HG03457 (cell line): ENCODE data around the gene G6PC2.
"Not testable (repeated sequence)": the region's sequence is repeated elsewhere in the genome, so short reads cannot be mapped to it uniquely, and the experiment has no call there.

ENCODE experiments used
- ATAC-seq: cut with Tn5 transposase; IDR thresholded peaks from one replicate; pipeline ENCODE4 v1.9.1; 2021; ENCODE audit warnings: moderate number of reproducible peaks; ENCODE audit not compliant: unreplicated experiment

Gene G6PC2

GRCh38 chr2:168901003-168901402 is at the start of gene G6PC2:
Gene G6PC2, plus strand, starts transcription at chr2:168901291. Its CDS starts 41 bp downstream, at chr2:168901332.
- no peak for ATAC-seq

GRCh38 chr2:168851674-168852320 is 49.3 kb upstream of the G6PC2 start:
- no peak for ATAC-seq

DNA sequence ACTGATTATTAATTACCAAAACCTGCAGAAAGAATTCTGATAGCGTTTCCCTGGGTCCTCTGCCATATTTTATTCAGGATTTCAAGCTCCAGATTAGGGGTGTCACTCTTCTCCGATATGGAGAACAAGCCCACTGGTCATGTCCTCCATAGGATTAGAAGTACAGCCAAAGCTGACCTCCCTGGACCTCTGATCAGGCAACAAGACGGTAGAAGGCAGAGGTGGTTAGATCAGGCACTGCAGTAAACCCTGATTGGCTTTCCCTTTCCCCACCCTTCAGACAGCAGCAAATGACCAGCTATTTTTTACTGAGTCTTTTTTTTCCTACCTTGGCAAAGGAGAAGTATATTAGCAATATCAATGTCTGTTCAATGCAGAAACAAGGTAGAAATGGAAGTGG is 48.6 kb upstream of the G6PC2 start:
- no peak for ATAC-seq

GRCh38 chr2:168853471-168853870 is 47.6 kb upstream of the G6PC2 start:
- no peak for ATAC-seq

DNA sequence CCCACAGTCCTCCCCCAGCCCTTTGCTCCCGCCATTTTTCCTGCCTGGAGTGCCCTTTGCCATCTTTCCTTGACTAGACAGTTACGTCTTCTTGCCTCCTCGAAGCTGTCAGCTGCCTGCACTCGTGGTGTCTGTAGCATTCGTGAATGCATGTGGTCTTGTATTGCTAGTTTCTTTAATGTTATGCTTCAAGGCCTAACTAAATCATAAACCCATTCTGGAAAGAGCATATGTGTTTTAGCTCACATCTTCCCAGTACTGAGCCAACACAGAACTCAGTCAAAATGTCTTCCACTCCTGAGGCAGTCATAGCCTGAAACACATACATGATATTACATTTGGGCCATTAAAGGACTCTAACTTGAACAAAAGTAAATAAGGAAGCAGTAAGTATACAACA is 46.4 kb upstream of the G6PC2 start:
- no peak for ATAC-seq

DNA sequence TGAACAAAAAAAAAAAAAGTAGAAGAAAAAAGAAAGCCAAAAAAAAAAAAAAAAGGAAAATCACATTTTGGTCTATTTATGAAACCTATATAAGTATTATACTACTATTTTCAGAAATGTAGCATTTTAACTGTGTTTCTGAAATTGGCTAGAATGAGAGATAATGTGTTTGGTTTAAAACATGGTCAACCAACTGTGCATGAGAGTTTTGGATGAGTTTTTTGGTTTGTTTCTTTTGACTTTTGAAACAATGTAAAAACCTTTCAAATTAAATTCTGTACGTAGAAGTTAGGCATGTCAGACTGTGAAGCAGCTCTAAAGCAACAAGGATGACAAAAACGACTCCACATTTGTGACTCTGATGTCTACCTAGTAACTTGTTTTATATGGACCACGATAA is 45.5 kb upstream of the G6PC2 start:
- ATAC-seq: no peak

DNA sequence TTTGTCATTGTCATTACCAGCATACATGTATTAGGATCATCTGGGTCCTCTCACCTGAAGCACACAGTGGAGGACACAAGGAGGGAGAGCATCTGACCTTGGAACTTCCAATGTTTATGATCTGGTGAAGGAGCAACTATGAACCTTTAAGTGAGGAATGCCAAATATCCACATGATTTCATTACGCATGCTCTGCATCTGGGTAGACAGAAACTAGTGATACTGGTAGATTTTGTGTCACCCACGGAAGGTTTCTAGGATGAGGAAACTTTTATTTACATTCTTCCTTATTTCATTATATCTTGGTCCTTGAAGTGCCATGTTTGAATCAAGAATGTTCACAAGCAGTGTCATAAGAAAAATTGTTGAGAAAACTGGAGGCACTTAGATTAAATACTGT is 42.9 kb upstream of the G6PC2 start:
- no peak for ATAC-seq

DNA sequence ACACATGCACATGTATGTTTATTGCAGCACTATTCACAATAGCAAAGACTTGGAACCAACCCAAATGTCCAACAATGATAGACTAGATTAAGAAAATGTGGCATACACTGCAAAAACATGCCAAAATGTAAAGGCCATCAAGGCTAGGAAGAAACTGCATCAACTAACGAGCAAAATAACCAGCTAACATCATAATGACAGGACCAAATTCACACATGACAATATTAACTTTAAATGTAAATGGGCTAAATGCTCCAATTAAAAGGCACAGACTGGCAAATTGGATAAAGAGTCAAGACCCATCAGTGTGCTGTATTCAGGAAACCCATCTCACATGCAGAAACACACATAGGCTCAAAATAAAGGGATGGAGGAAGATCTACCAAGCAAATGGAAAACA is 33.9 kb upstream of the G6PC2 start:
- not testable (repeated sequence) for ATAC-seq

- ATAC-seq: not testable (repeated sequence)
Measured at GRCh38 chr2:168870369-168870768, 30.7 kb upstream of the G6PC2 start.

- ATAC-seq: not testable (repeated sequence)
Measured at GRCh38 chr2:168870824-168871223, 30.3 kb upstream of the G6PC2 start.

GRCh38 chr2:168874368-168875054 is 26.6 kb upstream of the G6PC2 start:
- ATAC-seq: no peak

- ATAC-seq: not testable (repeated sequence)
Measured at GRCh38 chr2:168882163-168882562, 18.9 kb upstream of the G6PC2 start.

GRCh38 chr2:168884975-168885374 is 16.1 kb upstream of the G6PC2 start:
- no peak for ATAC-seq

- peak; percentile 0 for ATAC-seq
Measured at GRCh38 chr2:168889635-168890005, 11.5 kb upstream of the G6PC2 start.

- peak; percentile 99 for ATAC-seq
Measured at GRCh38 chr2:168890006-168890782, 10.9 kb upstream of the G6PC2 start, which contains the start of gene SPC25. Gene SPC25, minus strand, starts transcription at chr2:168890430. Its CDS starts 911 bp downstream, at chr2:168889519.

DNA sequence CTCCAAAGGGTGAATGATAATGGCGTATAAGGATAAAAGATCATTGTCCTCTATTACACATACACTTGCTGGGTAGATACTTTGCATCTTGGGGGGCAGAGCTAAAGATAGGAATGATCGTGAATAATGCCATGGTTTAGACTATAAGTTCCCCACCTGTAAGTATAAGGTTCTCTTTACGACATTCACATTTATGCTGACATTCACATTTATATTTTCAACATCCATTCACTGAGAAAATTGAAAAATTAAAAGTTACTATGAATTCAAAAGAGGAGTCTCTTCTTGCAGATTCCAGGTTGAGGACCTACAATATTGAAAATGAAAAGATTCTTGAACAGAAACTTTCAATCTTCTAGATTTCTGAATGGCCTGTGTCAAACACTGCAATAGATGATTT is 8.8 kb upstream of the G6PC2 start:
- no peak for ATAC-seq

- no peak for ATAC-seq
Measured at GRCh38 chr2:168894101-168894500, 7.0 kb upstream of the G6PC2 start.

GRCh38 chr2:168894720-168895119 is 6.4 kb upstream of the G6PC2 start:
- no peak for ATAC-seq

GRCh38 chr2:168895771-168896170 is 5.3 kb upstream of the G6PC2 start:
- no peak for ATAC-seq

DNA sequence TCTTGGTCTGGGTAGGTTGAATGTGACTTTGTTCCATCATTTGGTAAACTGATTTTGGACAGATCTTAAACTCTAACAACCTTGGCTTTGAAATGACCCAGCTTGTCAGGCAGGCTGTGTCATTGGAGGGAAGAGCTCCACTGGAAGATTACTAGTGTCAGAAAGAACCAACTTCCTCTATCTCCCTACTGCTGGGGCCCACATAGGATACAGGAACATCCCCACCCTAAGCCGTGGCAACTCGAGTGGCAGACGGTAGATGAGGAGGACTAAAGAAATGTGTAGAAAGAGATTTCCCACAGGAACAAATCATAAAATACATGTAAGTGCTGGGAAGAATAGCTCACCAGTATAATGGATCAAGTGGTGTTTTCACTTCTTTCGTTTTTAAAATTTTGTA is 4.3 kb upstream of the G6PC2 start:
- no peak for ATAC-seq

- ATAC-seq: no peak
Measured at GRCh38 chr2:168897449-168897848, 3.6 kb upstream of the G6PC2 start.

DNA sequence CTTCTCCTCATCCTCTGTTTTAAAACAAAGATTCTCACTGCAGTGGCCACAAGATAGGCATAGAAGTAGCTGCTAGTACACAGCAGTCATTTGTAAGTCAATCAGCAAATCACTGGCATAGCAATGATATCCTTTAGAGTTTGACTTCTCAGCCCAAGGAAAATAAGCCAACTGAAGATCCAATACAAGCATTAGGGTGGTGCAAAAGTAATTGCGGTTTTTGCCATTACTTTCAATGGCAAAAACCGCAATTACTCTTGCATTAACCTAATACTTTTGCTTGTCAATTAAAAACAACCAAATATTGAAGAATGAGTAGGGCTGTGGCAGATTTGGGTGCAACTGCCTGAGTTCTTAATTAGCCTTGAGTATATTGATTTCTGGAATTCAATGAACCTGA is 2.8 kb downstream of the G6PC2 start:
- ATAC-seq: no peak
